ENCODE results near the gene GTPBP4. TPM values are rescaled to one million over a fixed set of nuclear protein-coding genes. Genes with fewer than 3 reads are reported as not detected.

GTPBP4 gene
- total and polyA plus RNA-seq, 10 donors: 16.6 to 48.6 (median 31.2) TPM

- TF ChIP-seq POLR2AphosphoS5 (IDR thresholded peaks at IDR 0.05) (no peak), POLR2A (IDR thresholded peaks at IDR 0.05) (no peak), CTCF (IDR thresholded peaks at IDR 0.05 in 8 of 11, conservative IDR thresholded peaks at IDR 0.05 in 3 of 11) (no peak)
- Histone ChIP-seq H3K9me3 (no peaks in the 10 kb centered on the region), H3K27me3 (replicated peaks in 1 of 7) (peaks cover 0 to 6% (median 0%) of the 10 kb centered on the region in 7 donors), H3K4me1 (peaks cover 6 to 18% (median 16%) of the 10 kb centered on the region in 6 donors), H3K36me3 (no peaks in the 10 kb centered on the region), H3K27ac (no peak overlapping the region), H3K4me3 (no peak overlapping the region)
- intact Hi-C loops (cut with DNase I; ENCODE audit: low total_unique reads): no loop called here
- 89 to 98% (median 96%) methylated on average over 10 of the region's 10 CpGs for WGBS, 5 donors
- no peak for DNase-seq
Measured at GRCh38 chr10:948347-948746, 39.9 kb upstream of the GTPBP4 start.

GRCh38 chr10:949446-949845 lies 38.8 kb upstream of the GTPBP4 start:
- Histone ChIP-seq H3K36me3 (no peaks in the 10 kb centered on the region), H3K27ac (no peak overlapping the region), H3K9me3 (no peaks in the 10 kb centered on the region), H3K4me3 (no peak overlapping the region), H3K4me1 (peaks cover under 1 to 8% (median 6%) of the 10 kb centered on the region in 6 donors), H3K27me3 (replicated peaks in 1 of 7) (peaks cover 0 to 6% (median 0%) of the 10 kb centered on the region in 7 donors)
- whole genome bisulfite sequencing, 5 donors: 66 to 81% (median 76%) methylated on average over 9 of the region's 9 CpGs
- DNase-seq: no peak
- TF ChIP-seq POLR2A (IDR thresholded peaks at IDR 0.05) (no peak), POLR2AphosphoS5 (IDR thresholded peaks at IDR 0.05) (no peak), CTCF (IDR thresholded peaks at IDR 0.05 in 8 of 11, conservative IDR thresholded peaks at IDR 0.05 in 3 of 11) (no peak)
- intact Hi-C loops (cut with DNase I; ENCODE audit: low total_unique reads): no loop called here

GRCh38 chr10:953836-954235 lies 34.4 kb upstream of the GTPBP4 start:
- no peaks in the 10 kb centered on the region for H3K9me3 ChIP-seq
- H3K27me3 ChIP-seq (replicated peaks in 1 of 7): peaks cover 0 to 6% (median 0%) of the 10 kb centered on the region in 7 donors
- H3K4me1 ChIP-seq: peaks cover 0 to 9% (median 0%) of the 10 kb centered on the region in 6 donors
- H3K36me3 ChIP-seq: no peaks in the 10 kb centered on the region
- no peak overlapping the region for H3K27ac ChIP-seq
- intact Hi-C loops (cut with DNase I; ENCODE audit: low total_unique reads): no loop called here
- WGBS, 5 donors: 88 to 93% (median 92%) methylated on average over 7 to 11 of the region's 11 CpGs
- TF ChIP-seq POLR2A (IDR thresholded peaks at IDR 0.05): no peak
- TF ChIP-seq POLR2AphosphoS5 (IDR thresholded peaks at IDR 0.05): no peak
- no peak for TF ChIP-seq CTCF (IDR thresholded peaks at IDR 0.05 in 8 of 11, conservative IDR thresholded peaks at IDR 0.05 in 3 of 11)
- DNase-seq: no peak
- H3K4me3 ChIP-seq: no peak overlapping the region

- no peak for TF ChIP-seq CTCF (IDR thresholded peaks at IDR 0.05 in 8 of 11, conservative IDR thresholded peaks at IDR 0.05 in 3 of 11)
- no peak for TF ChIP-seq POLR2AphosphoS5 (IDR thresholded peaks at IDR 0.05)
- no peak for TF ChIP-seq POLR2A (IDR thresholded peaks at IDR 0.05)
- H3K9me3 ChIP-seq: no peaks in the 10 kb centered on the region
- intact Hi-C loops (cut with DNase I; ENCODE audit: low total_unique reads): no loop called here
- no peak for DNase-seq
- H3K4me1 ChIP-seq: peaks cover 0 to 9% (median 0%) of the 10 kb centered on the region in 6 donors
- H3K4me3 ChIP-seq: no peak overlapping the region
- H3K36me3 ChIP-seq: no peaks in the 10 kb centered on the region
- WGBS, 5 donors: 89 to 95% (median 94%) methylated on average over 13 to 21 of the region's 21 CpGs
- peaks cover 0 to 6% (median 0%) of the 10 kb centered on the region in 7 donors for H3K27me3 ChIP-seq (replicated peaks in 1 of 7)
- H3K27ac ChIP-seq: no peak overlapping the region
Measured at GRCh38 chr10:954396-954795, 33.8 kb upstream of the GTPBP4 start.

Data from spleen (tissue), 11 donors.